GM19467 (cell line): ENCODE data around the gene CLEC12A.

Experiments used
- ATAC-seq: cut with Tn5 transposase; IDR thresholded peaks from one replicate; pipeline ENCODE4 v1.9.1; 2021; ENCODE audit warnings: mild to moderate bottlenecking, moderate library complexity; ENCODE audit not compliant: unreplicated experiment

The CLEC12A gene

GRCh38 chr12:10031321-10031720, 60.1 kb downstream of the CLEC12A start:
- ATAC-seq: no peak

DNA sequence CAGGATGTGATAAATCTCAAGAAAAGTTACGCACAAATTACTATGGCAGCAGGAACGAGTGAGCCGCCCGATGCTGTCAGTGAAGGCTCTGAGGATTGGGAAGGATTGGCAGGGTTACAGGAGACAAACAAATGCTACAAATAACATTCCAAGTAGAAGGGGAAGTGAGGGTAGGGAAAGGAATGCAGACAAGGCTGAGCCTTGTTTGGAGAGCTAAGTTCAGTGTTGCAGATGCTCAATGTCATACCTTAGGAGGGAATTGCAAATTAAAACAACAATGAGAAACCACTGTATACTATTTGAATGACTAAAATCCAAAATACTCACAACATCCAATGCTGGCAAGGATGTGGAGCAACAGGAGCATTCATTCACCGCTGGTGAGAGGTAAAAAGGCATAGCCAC, 60.6 kb downstream of the CLEC12A start:
- ATAC-seq: no peak

- ATAC-seq: no peak
These were observed 62.8 kb downstream of the CLEC12A start for GRCh38 chr12:10033783-10034545.
